Vagina (tissue), 2 donors: ENCODE results near the gene SLC22A13. TPM values are rescaled to one million over a fixed set of nuclear protein-coding genes. Genes with fewer than 3 reads are reported as not detected.

Experiments
- DNase-seq, 2 donors: peaks; one replicate each; pipeline ENCODE4 v3.0.0-alpha.2; 2017; ENCODE audit errors: extremely low spot score in 2 of 2
- H3K27ac ChIP-seq: fragments of 200-600 bp; sonication (generic); one replicate; pipeline ENCODE4 v1.5.1; 2019
- H3K27me3 ChIP-seq: fragments of 200-600 bp; sonication (generic); one replicate; pipeline ENCODE4 v1.5.1; 2019
- H3K36me3 ChIP-seq, 2 donors: fragments of 200-600 bp; sonication (generic); one replicate each; pipeline ENCODE4 v1.5.1; 2017 to 2019
- H3K4me1 ChIP-seq: fragments of 200-600 bp; sonication (generic); one replicate; pipeline ENCODE4 v1.5.1; 2019
- H3K4me3 ChIP-seq, 2 donors: fragments of 200-600 bp; sonication (generic); 1 replicate in 1 of 2; 2 replicates in 1 of 2; pipeline ENCODE4 v1.5.1; 2016 to 2019
- H3K9me3 ChIP-seq: fragments of 200-600 bp; sonication (generic); one replicate; pipeline ENCODE4 v1.5.1; 2019
- CTCF ChIP-seq, 3 experiments: fragments of 450-650 bp in 2 of 3; fragments of 200-600 bp in 1 of 3; sonication (generic) in 1 of 3; IDR thresholded peaks; one replicate each; pipeline ENCODE4 v1.5.1; 2017 to 2019; ENCODE audit warnings: antibody characterized with exemption in 3 of 3, mild to moderate bottlenecking in 2 of 3, moderate library complexity in 2 of 3
- POLR2A ChIP-seq, 2 donors: fragments of 450-650 bp; IDR thresholded peaks; one replicate each; pipeline ENCODE4 v1.6.1; 2017; ENCODE audit warnings: antibody characterized with exemption in 2 of 2, mild to moderate bottlenecking in 2 of 2, moderate library complexity in 2 of 2
- POLR2AphosphoS5 ChIP-seq, 2 donors: sonication (generic); formaldehyde crosslinking; IDR thresholded peaks; one replicate each; pipeline ENCODE4 v1.9.0; 2017; ENCODE audit warnings: antibody characterized with exemption in 2 of 2, mild to moderate bottlenecking in 2 of 2, low read depth in 1 of 2; ENCODE audit not compliant: insufficient read depth in 1 of 2
- intact Hi-C: fragments of 100-400 bp; cut with DNase I; formaldehyde crosslinking; loops from one replicate; pipeline ENCODE4 v1.15.1; 2023
- small RNA-seq: library from RNA; depleted of rRNA; stranded (forward); fragments of <200 nt; gene quantifications from one replicate; pipeline ENCODE3, GENCODE V24; 2016
- total RNA-seq: library from RNA; depleted of rRNA; stranded (reverse); fragments of >200 nt; gene quantifications from one replicate; pipeline ENCODE4 v1.2.3, GENCODE V29; 2016

The SLC22A13 gene
- total RNA-seq, 1 donor from 2014 or later = not detected

DNA sequence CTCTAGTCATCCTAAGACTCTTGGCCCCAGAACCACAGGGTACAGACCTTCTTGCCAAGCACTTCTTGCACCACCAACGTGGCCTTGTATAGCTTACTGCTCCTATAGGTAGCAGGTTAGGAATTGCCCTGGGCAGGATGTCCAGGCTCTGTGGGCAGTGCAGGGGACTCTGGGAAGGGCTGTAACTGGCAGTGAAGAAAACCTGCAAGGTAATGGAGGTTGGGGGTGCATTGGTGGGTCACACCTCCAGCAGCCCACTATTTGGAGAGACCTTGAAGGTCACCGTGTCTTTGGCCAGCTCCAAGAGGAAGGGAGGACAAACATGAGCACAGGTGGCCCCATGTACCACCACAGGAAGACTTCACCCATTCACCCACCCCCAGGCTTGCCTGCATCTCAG is 59.6 kb downstream of the SLC22A13 start:
- peak in 1 of 2 donors; percentile 76 for DNase-seq
- intact Hi-C loops = no loop called here
- no peaks in the 10 kb centered on the region for H3K36me3 ChIP-seq
- TF ChIP-seq POLR2AphosphoS5 (IDR thresholded peaks at IDR 0.05; ENCODE audit: insufficient read depth in 1 of 2, low read depth in 1 of 2) (no peak), CTCF (IDR thresholded peaks at IDR 0.05) (no peak), POLR2A (IDR thresholded peaks at IDR 0.05) (no peak)
- no peak overlapping the region for H3K27ac ChIP-seq
- H3K4me3 ChIP-seq = no peak overlapping the region
- no peaks in the 10 kb centered on the region for H3K9me3 ChIP-seq
- H3K27me3 ChIP-seq = no peaks in the 10 kb centered on the region
- no peaks in the 10 kb centered on the region for H3K4me1 ChIP-seq

- H3K4me1 ChIP-seq = no peaks in the 10 kb centered on the region
Measured at GRCh38 chr3:38327335-38328009, 61.9 kb downstream of the SLC22A13 start.

More at GRCh38 chr3:38327335-38328009, 61.9 kb downstream of the SLC22A13 start:
- Histone ChIP-seq H3K27ac (no peak overlapping the region), H3K4me3 (no peak overlapping the region), H3K9me3 (no peaks in the 10 kb centered on the region), H3K27me3 (no peaks in the 10 kb centered on the region), H3K36me3 (no peaks in the 10 kb centered on the region)
- no peak for DNase-seq
- no peak for TF ChIP-seq POLR2A (IDR thresholded peaks at IDR 0.05)
- no peak for TF ChIP-seq POLR2AphosphoS5 (IDR thresholded peaks at IDR 0.05; ENCODE audit: insufficient read depth in 1 of 2, low read depth in 1 of 2)
- intact Hi-C loops = no loop called here

Small RNA genes within 50 kb of the gene (small RNA-seq; reads per million reads assigned to genes)
- gene RNU6-235P = not detected

Other genes with a start within 250 kb of the SLC22A13 start
- gene PLCD1, start 236.2 kb upstream of the SLC22A13 start, total RNA-seq = 68.5 TPM
- gene DLEC1, start 226.6 kb upstream of the SLC22A13 start, total RNA-seq = 0.25 TPM
- gene ACAA1, start 128.7 kb upstream of the SLC22A13 start, total RNA-seq = 53.0 TPM
- gene MYD88, start 127.2 kb upstream of the SLC22A13 start, total RNA-seq = 45.9 TPM
- gene OXSR1, start 100.3 kb upstream of the SLC22A13 start, total RNA-seq = 22.8 TPM
- 0.49 TPM for gene SLC22A14, start 16.5 kb downstream of the SLC22A13 start, total RNA-seq
- 3.4 TPM for gene XYLB, start 81.0 kb downstream of the SLC22A13 start, total RNA-seq
- 3.7 TPM for gene ACVR2B, start 188.1 kb downstream of the SLC22A13 start, total RNA-seq
- 8.8 TPM for gene EXOG, start 230.5 kb downstream of the SLC22A13 start, total RNA-seq